Prostate gland (tissue), 2 donors: ENCODE results near the gene ZNF341. TPM values are rescaled to one million over a fixed set of nuclear protein-coding genes. Genes with fewer than 3 reads are reported as not detected.

Experiments
- DNase-seq: peaks from one replicate; pipeline ENCODE4 v3.0.0-alpha.2; 2019; ENCODE audit warnings: low spot score
- H3K27ac ChIP-seq, 2 donors: fragments of 200-600 bp; sonication (generic); 2 replicates each; pipeline ENCODE4 v1.5.1; 2017 to 2019
- H3K27me3 ChIP-seq: fragments of 200-600 bp; sonication (generic); replicated peaks from 2 replicates; pipeline ENCODE4 v1.5.1; 2019; ENCODE audit not compliant: insufficient read depth
- H3K36me3 ChIP-seq, 2 donors: fragments of 200-600 bp; sonication (generic); 1 replicate in 1 of 2; 2 replicates in 1 of 2; pipeline versions ENCODE4 v1.5.1 to v1.8.1; 2017 to 2019
- H3K4me1 ChIP-seq: fragments of 200-600 bp; sonication (generic); replicated peaks from 2 replicates; pipeline ENCODE4 v1.5.1; 2019
- H3K4me3 ChIP-seq, 2 donors: fragments of 200-600 bp; sonication (generic); 2 replicates each; pipeline ENCODE4 v1.5.1; 2017 to 2019
- H3K9me3 ChIP-seq: fragments of 200-600 bp; sonication (generic); 2 replicates; pipeline ENCODE4 v1.5.1; 2017
- POLR2A ChIP-seq: fragments of 450-650 bp; IDR thresholded peaks from one replicate; pipeline ENCODE4 v1.6.1; 2016; ENCODE audit warnings: antibody characterized with exemption, mild to moderate bottlenecking
- POLR2AphosphoS5 ChIP-seq: sonication (generic); formaldehyde crosslinking; IDR thresholded peaks from one replicate; pipeline ENCODE4 v1.6.1; 2017; ENCODE audit warnings: antibody characterized with exemption
- WGBS: methylation state at CpG from one replicate; pipeline ENCODE4 v1.1.5; 2018; 5-methylcytosine and 5-hydroxymethylcytosine counted together
- intact Hi-C: fragments of 100-400 bp; cut with DNase I; formaldehyde crosslinking; loops from one replicate; pipeline ENCODE4 v1.14.2; 2022
- total RNA-seq, 2 donors: library from RNA; depleted of rRNA; stranded (reverse); fragments of >200 nt; gene quantifications; one replicate each; pipeline ENCODE4 v1.1.0, GENCODE V29; 2016
- TF ChIP-seq, protein P1 (sequence below), 4 experiments: fragments of 200-600 bp in 2 of 4; fragments of 450-650 bp in 2 of 4; sonication (generic) in 2 of 4; IDR thresholded peaks; 1 replicate in 3 of 4; 2 replicates in 1 of 4; pipeline ENCODE4 v1.5.1; 2016 to 2019; ENCODE audit warnings: antibody characterized with exemption in 4 of 4, mild to moderate bottlenecking in 2 of 4, moderate library complexity in 2 of 4

The ZNF341 gene
- total RNA-seq, 2 donors from 2014 or later: 2.8 to 7.0 TPM

DNA sequence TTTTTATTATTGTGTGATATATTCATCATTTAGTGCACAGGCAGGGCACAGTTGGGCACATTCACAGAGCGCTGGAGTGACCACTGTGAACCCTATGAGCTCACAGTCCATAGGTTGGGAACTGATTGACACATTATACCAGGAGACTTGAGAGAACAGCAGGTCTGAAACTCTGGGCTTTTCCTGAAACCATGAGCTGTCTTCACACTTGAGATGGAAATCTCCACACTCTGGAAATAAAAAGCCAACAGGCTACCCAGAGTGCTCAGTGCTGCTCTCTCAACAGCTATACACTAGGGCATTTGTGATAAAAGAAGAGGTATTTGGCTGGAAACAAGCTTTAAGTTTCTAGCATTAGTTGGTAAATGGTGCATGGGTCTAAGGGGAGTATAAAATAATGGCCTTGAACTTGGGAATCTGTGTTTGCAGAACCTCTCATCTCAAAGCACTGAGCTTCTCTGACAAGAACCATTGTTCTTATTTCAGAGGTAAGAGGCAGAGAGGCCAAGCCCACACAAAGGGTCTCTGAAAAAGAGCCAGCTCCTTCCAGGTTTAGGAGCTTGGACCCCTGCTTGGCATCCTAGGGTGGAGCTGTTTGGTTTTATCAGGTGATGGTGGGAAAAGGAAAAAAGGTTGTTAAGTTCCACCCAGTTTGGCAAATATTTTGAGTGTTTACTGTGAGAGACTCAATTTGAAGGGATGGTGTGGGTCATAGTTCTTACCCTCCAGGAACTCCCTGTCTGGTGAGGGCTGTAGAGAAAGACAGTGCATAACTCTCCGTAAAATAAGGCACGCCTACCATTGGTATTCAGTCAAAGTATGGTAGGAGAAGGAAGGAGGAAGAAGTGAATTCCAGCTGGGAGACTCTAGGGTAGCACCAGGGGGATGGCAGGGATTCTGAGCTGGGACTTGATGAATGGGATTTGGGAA is 93.8 kb downstream of the ZNF341 start:
- whole genome bisulfite sequencing: 90% methylated on average over 3 of the region's 3 CpGs
- Histone ChIP-seq H3K4me3 (no peak overlapping the region), H3K27me3 (no peaks in the 10 kb centered on the region), H3K27ac (peak overlapping the region; percentile 77 to 86), H3K4me1 (peaks cover 28% of the 10 kb centered on the region), H3K9me3 (no peaks in the 10 kb centered on the region), H3K36me3 (no peaks in the 10 kb centered on the region)
- TF ChIP-seq POLR2A: no peak
- no peak for TF ChIP-seq POLR2AphosphoS5
- TF ChIP-seq, protein P1, sequence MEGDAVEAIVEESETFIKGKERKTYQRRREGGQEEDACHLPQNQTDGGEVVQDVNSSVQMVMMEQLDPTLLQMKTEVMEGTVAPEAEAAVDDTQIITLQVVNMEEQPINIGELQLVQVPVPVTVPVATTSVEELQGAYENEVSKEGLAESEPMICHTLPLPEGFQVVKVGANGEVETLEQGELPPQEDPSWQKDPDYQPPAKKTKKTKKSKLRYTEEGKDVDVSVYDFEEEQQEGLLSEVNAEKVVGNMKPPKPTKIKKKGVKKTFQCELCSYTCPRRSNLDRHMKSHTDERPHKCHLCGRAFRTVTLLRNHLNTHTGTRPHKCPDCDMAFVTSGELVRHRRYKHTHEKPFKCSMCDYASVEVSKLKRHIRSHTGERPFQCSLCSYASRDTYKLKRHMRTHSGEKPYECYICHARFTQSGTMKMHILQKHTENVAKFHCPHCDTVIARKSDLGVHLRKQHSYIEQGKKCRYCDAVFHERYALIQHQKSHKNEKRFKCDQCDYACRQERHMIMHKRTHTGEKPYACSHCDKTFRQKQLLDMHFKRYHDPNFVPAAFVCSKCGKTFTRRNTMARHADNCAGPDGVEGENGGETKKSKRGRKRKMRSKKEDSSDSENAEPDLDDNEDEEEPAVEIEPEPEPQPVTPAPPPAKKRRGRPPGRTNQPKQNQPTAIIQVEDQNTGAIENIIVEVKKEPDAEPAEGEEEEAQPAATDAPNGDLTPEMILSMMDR (IDR thresholded peaks at IDR 0.05): no peak
- intact Hi-C loops: no loop called here
- DNase-seq: no peak

DNA sequence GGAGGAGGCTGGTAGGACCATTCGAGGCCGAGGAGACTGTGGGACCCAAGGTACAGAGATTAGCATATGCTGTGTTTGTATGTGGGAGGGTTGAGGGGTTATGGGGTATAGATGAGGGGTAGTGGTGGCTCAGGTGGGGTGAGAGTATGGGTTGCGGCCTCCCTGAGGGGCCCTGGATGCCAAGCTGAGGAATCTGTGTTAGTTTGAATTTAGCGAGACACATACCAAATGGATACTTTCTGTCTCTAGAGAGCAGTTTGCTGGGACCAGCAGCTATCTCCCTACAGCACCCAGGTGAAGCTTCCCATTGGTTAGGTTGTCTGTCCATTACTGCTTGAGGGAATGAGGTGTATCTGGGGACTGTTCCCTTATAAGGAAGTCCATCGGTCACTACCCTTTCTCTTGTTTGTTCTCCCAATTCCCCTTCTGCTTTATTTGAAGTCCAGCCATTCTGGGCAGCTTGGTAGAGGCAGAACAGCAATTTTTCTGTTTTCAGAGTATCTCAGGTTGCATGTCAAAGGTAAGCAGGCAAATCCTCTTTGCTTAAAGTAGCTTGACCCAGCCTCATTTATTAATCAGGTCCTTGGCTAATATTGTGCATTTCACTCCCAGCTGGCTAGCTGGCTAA is 94.6 kb downstream of the ZNF341 start:
- H3K36me3 ChIP-seq: no peaks in the 10 kb centered on the region
- no peak overlapping the region for H3K4me3 ChIP-seq
- peak; percentile 56 for TF ChIP-seq POLR2AphosphoS5
- TF ChIP-seq, protein P1 (IDR thresholded peaks at IDR 0.05): no peak
- H3K27ac ChIP-seq: peak overlapping the region; percentile 77 to 86
- WGBS: 75% methylated on average over 5 of the region's 5 CpGs
- no peaks in the 10 kb centered on the region for H3K27me3 ChIP-seq
- no peaks in the 10 kb centered on the region for H3K9me3 ChIP-seq
- DNase-seq: peak; percentile 62
- H3K4me1 ChIP-seq: peaks cover 28% of the 10 kb centered on the region
- intact Hi-C loops: no loop called here

DNA sequence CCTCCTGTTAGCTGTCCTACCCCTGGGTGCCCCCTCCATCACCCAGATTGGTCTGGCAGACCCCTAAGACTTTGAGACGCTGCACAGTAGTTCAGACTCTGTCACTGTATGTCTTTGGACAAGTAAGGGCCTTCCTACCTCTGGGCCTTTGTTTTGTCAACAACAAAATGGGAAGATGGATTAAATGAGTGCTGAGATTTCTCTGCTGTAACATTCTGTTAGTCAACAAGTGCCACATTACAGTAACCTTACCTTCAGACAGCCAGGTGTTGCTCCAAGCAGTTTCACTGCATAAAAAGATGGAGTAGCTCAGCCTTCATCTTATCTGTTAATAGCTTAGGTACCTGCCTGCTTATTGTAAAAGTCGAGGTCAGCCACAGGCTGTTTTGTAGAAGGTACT is 95.3 kb downstream of the ZNF341 start:
- TF ChIP-seq, protein P1 (IDR thresholded peaks at IDR 0.05): no peak
- no peak for TF ChIP-seq POLR2A
- TF ChIP-seq POLR2AphosphoS5: no peak
- H3K4me3 ChIP-seq: no peak overlapping the region
- no peaks in the 10 kb centered on the region for H3K27me3 ChIP-seq
- H3K27ac ChIP-seq: peak overlapping the region; percentile 77 to 86
- intact Hi-C loops: no loop called here
- peaks cover 29% of the 10 kb centered on the region for H3K4me1 ChIP-seq
- 63% methylated on average over 2 of the region's 2 CpGs for WGBS
- H3K9me3 ChIP-seq: no peaks in the 10 kb centered on the region
- H3K36me3 ChIP-seq: no peaks in the 10 kb centered on the region
- no peak for DNase-seq

DNA sequence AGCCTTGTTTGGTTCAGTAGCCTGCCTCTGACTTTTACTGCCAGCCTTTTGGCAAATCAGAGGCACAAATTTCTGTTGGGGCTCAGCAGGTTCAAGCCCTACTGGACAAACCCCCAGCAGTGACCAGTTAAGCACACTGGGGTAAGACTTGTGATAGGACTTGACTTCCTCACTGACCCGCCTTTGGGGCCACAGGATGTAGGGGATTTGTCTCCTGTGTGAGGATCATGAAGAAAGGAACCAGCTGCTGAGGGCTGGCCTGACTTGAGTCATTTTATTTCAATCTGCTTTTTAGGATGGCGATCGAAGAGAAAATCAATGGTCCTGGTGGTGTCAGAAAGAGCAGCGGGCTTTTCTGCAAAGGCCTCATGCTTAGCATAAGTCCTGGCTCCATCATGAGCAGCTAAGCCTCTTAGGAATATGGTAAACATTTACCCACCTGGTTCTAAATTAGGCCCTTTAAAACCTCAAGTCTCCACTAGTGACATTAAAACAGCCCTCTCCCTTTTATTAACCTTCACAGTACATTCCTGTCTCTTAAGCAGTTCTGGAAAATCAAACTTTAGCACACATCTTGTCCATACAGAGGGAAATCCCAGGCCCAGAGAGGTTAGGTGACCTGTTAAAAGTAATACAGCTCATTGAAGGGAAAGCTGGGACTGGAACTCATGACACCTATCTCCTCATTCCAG is 96.0 kb downstream of the ZNF341 start:
- peaks cover 33% of the 10 kb centered on the region for H3K4me1 ChIP-seq
- no peaks in the 10 kb centered on the region for H3K27me3 ChIP-seq
- no peaks in the 10 kb centered on the region for H3K9me3 ChIP-seq
- TF ChIP-seq, protein P1 (IDR thresholded peaks at IDR 0.05): no peak
- no peak for TF ChIP-seq POLR2AphosphoS5
- TF ChIP-seq POLR2A: no peak
- no peak for DNase-seq
- 90% methylated on average over 4 of the region's 4 CpGs for WGBS
- no peaks in the 10 kb centered on the region for H3K36me3 ChIP-seq
- intact Hi-C loops: no loop called here
- peak overlapping the region; percentile 77 to 86 for H3K27ac ChIP-seq
- no peak overlapping the region for H3K4me3 ChIP-seq
